NCI-H187 treated with DMSO at 0.1 percent for 48 hours (cell line): ENCODE data around the gene TPSG1.

Experiments used
- DNase-seq: peaks from one replicate; lab custom pipeline; 2025; lab: John Stamatoyannopoulos, UW

Gene TPSG1

DNA sequence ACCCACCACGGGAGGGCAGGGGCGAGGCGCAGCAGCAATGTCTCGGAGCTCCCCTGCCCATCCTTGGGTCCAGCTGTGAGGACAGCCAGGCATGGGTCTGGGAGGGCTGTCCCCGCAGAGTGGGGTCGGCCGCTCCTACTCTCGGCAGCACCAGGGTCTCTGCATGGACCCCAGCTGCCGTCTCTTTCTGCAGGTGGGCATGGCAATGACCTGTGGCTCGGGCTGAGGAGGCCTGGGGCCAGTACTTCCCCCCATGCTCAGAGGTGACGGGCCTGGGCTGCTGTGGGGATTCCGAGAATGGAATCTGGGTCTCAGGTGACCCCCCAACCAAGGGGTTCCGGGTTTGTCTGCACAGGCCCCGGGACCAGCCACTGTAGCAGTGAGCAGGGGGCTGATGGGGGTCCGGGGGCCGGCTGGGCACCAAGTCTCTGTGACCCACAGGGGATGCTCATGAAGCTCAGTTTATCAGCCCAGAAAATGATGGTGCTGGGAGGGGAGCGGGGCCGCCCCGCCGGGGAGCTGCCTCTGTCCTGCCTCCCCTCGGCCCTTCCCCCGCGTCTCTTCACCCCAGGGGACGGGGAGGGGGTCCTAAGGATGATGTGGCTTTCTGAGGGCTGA is 48.7 kb downstream of the TPSG1 start:
- no peak for DNase-seq

DNA sequence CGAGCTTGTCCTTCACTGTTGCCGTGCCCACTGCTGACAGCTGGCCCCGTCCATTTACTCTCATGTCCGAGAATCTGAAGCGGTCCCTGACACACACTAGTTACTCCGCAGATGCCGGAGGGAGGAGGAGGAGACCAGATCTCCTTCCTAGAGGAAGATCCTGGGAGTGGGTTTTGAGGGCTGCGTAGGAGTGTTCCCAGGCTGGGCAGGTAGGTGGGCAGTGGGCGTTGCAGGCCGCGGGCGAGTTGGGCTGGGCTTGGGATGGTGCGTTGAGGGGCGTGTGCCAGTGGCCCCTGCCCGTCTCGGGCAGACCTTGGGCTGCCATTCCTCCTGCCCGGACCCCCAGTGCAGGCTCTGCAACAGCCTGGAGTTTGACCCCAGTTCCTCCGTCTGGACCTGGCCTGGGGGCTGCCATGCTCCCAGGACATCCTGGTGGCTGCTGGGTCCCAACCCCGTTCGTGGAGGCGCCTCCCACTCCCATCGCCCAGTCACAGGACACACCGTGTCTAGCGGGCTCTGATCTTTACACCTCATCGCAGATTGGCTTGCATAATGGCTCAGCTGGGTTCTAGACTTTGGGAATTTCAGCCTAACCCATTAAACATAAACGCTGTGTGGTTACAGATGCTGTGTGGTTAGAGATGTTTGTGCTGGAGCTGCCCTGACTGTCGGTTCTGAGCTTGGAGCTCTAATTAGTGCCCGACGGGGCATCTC is 49.3 kb downstream of the TPSG1 start:
- no peak for DNase-seq

DNA sequence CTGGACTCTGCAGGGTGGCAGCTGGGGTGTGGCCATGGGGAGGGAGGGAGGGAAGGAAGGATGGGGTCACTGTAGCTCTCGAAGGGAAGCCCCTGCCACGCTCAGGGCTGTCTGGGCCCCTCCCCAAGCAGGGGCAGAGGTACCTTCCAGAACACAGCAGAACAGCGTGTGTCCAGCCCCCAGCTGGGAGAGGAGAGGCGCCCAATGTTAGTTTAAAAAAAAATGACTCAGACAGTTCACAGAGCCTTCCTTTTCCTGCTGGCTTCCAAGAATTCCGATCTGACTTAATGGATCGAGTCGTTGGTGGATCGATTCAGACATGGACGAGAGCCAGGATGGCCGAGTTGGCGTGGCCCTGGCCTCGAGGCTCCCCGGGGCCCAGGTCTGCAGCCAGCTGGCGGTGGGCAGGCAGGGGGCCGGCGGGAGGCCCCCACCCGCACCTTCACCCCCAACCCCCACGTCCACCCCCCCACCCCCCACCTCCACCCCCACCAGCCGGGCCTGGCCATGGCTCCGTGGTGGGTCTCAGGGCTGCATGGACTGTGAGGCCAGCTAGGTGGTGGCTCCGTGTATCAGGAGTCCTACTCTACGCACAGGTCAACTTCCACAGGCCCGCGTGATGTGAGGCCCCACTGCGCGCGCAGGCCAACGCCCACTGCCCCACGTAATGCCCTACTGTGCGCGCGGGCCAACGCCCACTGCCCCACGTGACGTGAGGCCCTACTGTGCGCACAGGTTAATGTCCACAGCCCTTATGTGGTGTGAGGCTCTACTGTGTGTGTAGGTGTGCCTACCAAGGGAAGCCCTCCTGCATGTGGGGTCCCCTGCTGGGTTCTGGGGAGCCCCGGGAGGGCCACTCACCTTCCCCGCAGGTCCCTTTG is 50.4 kb downstream of the TPSG1 start:
- no peak for DNase-seq

DNA sequence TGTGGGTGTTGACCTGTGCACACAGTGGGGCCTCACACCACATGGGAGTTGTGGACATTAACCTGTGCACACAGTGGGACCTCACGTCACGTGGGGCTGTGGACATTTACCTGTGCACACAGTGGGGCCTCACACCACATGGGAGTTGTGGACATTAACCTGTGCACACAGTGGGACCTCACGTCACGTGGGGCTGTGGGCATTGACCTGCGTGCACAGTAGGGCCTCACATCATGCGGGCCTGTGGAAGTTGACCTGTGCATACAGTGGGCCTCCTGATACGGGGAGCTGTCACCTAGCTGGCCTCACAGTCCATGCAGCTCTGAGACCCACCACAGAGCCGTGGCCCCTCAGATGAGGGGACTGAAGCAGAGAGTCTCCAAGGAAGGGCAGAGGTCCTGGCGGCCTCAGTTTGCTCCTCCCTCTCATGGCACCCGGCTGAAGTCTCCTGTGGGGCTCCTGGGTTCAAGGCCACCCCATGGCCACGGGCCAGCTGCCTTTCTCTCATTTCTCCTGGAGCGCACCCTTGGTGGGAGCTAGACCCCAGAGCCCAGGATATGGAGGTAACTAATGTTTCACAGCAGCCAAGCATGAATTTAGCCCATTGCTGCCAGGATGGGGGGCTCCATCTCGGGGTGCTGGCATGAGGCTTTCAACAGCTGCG is 51.1 kb downstream of the TPSG1 start:
- no peak for DNase-seq

DNA sequence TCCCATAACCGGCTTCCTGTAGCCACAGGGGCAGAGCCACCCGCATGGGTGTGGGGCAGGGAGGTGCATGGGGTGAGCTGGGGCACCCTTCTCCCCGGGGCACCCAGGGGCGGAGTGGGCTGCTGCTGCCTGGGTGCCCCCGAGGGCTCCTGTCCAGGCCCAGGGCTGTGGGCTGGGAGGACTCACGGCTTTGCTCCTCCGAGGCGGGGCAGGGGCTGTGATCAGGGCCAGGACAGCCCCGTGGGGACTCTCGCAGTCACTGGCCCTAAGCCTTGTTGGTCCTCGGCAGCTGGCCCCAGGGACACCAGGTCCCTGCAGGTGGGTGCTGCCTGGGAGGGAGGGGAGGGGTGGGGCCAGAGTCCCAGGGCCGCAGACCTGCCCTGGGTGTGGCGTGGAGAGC is 52.4 kb downstream of the TPSG1 start:
- no peak for DNase-seq

DNA sequence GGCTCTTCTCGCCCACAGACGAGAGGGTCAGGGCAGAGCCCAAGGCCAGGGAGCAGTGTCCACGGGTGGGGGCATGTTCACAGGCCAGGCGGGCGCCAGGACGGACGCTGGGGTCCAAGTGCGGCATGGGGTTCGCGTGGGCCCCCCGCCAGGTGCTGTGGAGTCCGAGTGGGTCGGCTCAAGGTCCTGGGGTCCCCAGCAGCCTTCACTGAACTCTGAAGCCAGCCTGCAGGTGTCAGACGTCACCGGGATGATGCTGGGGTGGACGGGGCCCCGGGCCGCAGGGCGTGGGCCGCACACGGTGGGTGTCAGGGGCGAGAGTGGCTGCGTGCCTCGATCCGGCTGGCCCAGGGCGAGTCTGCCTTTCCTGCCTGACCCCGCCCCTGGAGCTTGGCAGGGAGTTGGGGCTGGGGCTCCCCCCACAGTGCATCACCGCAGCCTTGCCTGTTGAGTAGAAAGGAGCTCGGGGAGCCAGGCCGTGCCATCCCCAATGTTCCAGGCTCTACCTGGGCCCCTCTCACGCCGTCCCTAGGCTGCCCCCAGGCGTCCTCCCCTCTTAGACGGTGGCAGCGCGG is 53.1 kb downstream of the TPSG1 start:
- no peak for DNase-seq
